ENCODE data around the gene NANOS1. TPM values are rescaled to one million over a fixed set of nuclear protein-coding genes. Genes with fewer than 3 reads are reported as not detected.

NANOS1 gene
- total RNA-seq, 1 donor from 2014 or later = 34.0 TPM

GRCh38 chr10:118998183-118998582 is 31.3 kb upstream of the NANOS1 start:
- Mint-ChIP-seq H3K27ac (ENCODE audit: unreplicated experiment) (no peak overlapping the region), H3K4me1 (ENCODE audit: low read depth, unreplicated experiment) (no peaks in the 10 kb centered on the region), H3K4me3 (ENCODE audit: unreplicated experiment) (no peak overlapping the region), H3K36me3 (ENCODE audit: unreplicated experiment) (peaks cover 5% of the 10 kb centered on the region), H3K9me3 (ENCODE audit: unreplicated experiment) (peaks cover 2% of the 10 kb centered on the region), H3K27me3 (ENCODE audit: unreplicated experiment) (peaks cover 3% of the 10 kb centered on the region)
- DNase-seq = no peak
- no peak for TF ChIP-seq CTCF (IDR thresholded peaks at IDR 0.05; ENCODE audit: partially characterized antibody, unreplicated experiment)

GRCh38 chr10:119001717-119002500 is 27.6 kb upstream of the NANOS1 start:
- Mint-ChIP-seq H3K4me3 (ENCODE audit: unreplicated experiment) (no peak overlapping the region), H3K4me1 (ENCODE audit: low read depth, unreplicated experiment) (peaks cover 8% of the 10 kb centered on the region)

GRCh38 chr10:119003572-119004289 is 25.8 kb upstream of the NANOS1 start:
- Mint-ChIP-seq H3K27ac (ENCODE audit: unreplicated experiment) (no peak overlapping the region), H3K27me3 (ENCODE audit: unreplicated experiment) (peaks cover 2% of the 10 kb centered on the region), H3K4me3 (ENCODE audit: unreplicated experiment) (no peak overlapping the region), H3K9me3 (ENCODE audit: unreplicated experiment) (peaks cover 9% of the 10 kb centered on the region), H3K36me3 (ENCODE audit: unreplicated experiment) (peaks cover 9% of the 10 kb centered on the region), H3K4me1 (ENCODE audit: low read depth, unreplicated experiment) (peaks cover 10% of the 10 kb centered on the region)
- DNase-seq = no peak
- no peak for TF ChIP-seq CTCF (IDR thresholded peaks at IDR 0.05; ENCODE audit: partially characterized antibody, unreplicated experiment)

More at GRCh38 chr10:119001717-119002500, 27.6 kb upstream of the NANOS1 start:
- no peak for DNase-seq
- TF ChIP-seq CTCF (IDR thresholded peaks at IDR 0.05; ENCODE audit: partially characterized antibody, unreplicated experiment) = no peak
- Mint-ChIP-seq H3K27ac (ENCODE audit: unreplicated experiment) (no peak overlapping the region), H3K36me3 (ENCODE audit: unreplicated experiment) (peaks cover 5% of the 10 kb centered on the region), H3K9me3 (ENCODE audit: unreplicated experiment) (peaks cover 9% of the 10 kb centered on the region), H3K27me3 (ENCODE audit: unreplicated experiment) (peaks cover 2% of the 10 kb centered on the region)

- TF ChIP-seq CTCF (IDR thresholded peaks at IDR 0.05; ENCODE audit: partially characterized antibody, unreplicated experiment) = no peak
- peaks cover 2% of the 10 kb centered on the region for H3K27me3 Mint-ChIP-seq (ENCODE audit: unreplicated experiment)
- H3K9me3 Mint-ChIP-seq (ENCODE audit: unreplicated experiment) = peaks cover 9% of the 10 kb centered on the region
- DNase-seq = no peak
- peaks cover 10% of the 10 kb centered on the region for H3K4me1 Mint-ChIP-seq (ENCODE audit: low read depth, unreplicated experiment)
- no peak overlapping the region for H3K27ac Mint-ChIP-seq (ENCODE audit: unreplicated experiment)
- H3K36me3 Mint-ChIP-seq (ENCODE audit: unreplicated experiment) = peaks cover 10% of the 10 kb centered on the region
- H3K4me3 Mint-ChIP-seq (ENCODE audit: unreplicated experiment) = no peak overlapping the region
These were observed 24.0 kb upstream of the NANOS1 start for GRCh38 chr10:119005362-119006043.
